Neural cell (in vitro differentiated cells): Measurements from ENCODE around the gene ZNF304.

ENCODE experiments used
- CTCF ChIP-seq: fragments of 450-650 bp; IDR thresholded peaks from 2 replicates; pipeline ENCODE4 v1.5.1; 2014; ENCODE audit warnings: antibody characterized with exemption, mild to moderate bottlenecking, moderate library complexity; ENCODE audit not compliant: poor library complexity, severe bottlenecking
- EP300 ChIP-seq: fragments of 450-650 bp; conservative IDR thresholded peaks from 2 replicates; pipeline ENCODE4 v1.6.1; 2014; ENCODE audit warnings: antibody characterized with exemption, mild to moderate bottlenecking, moderate library complexity; ENCODE audit not compliant: poor library complexity, severe bottlenecking
- MXI1 ChIP-seq: fragments of 450-650 bp; conservative IDR thresholded peaks from 2 replicates; pipeline ENCODE4 v1.6.1; 2014; ENCODE audit warnings: antibody characterized with exemption, mild to moderate bottlenecking; ENCODE audit not compliant: poor library complexity, severe bottlenecking
- POLR2AphosphoS5 ChIP-seq: IDR thresholded peaks from 2 replicates; pipeline ENCODE4 v1.6.1; 2012
- RAD21 ChIP-seq: fragments of 450-650 bp; conservative IDR thresholded peaks from 2 replicates; pipeline ENCODE4 v1.6.1; 2014; ENCODE audit warnings: antibody characterized with exemption, mild to moderate bottlenecking, moderate library complexity
- SMC3 ChIP-seq: fragments of 450-650 bp; conservative IDR thresholded peaks from 2 replicates; pipeline ENCODE4 v1.6.1; 2014; ENCODE audit warnings: antibody characterized with exemption, mild to moderate bottlenecking, moderate library complexity; ENCODE audit not compliant: poor library complexity

DNA sequence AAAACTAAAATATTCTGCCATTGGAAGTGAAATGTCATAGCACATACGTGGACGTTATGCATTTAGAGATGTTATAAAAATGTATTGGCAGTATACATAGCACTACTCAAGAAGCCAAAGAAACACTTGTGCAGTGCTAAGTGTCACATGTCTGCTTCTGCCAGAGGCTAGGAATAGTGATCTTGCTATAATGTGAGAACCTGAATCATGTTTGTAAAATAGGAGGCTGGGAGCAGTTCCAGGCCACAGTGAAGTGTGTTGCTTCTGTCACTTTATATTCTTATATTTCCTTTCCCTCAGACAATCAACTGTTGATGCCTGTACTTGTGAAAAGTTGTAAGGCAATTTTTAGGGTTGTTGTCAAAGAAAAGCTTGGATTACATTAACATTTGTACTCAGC lies 15.7 kb downstream of the ZNF304 start:
- TF ChIP-seq EP300 = no peak
- TF ChIP-seq CTCF = no peak
- no peak for TF ChIP-seq RAD21
- TF ChIP-seq MXI1 = no peak
- no peak for TF ChIP-seq POLR2AphosphoS5
- no peak for TF ChIP-seq SMC3
